ENCODE data around the gene KCNJ14. TPM values are rescaled to one million over a fixed set of nuclear protein-coding genes. Genes with fewer than 3 reads are reported as not detected.

Gene KCNJ14
- polyA plus RNA-seq, 1 of the 3 experiments (the other 2 are of a cell fraction), result 1.2 TPM

GRCh38 chr19:48417421-48417820 lies 38.0 kb upstream of the KCNJ14 start:
- Histone ChIP-seq H3K4me3 (ENCODE audit: low read depth in 2 of 2, low read length in 1 of 2) (no peak overlapping the region), H4K20me1 (ENCODE audit: insufficient read depth) (no peaks in the 10 kb centered on the region), H3K9me2 (no peaks in the 10 kb centered on the region), H3K36me3 (replicated peaks in 1 of 2; ENCODE audit: control insufficient read depth in 1 of 2, insufficient read depth in 2 of 2, low read length in 1 of 2) (no peaks in the 10 kb centered on the region), H3F3A (replicated peaks; ENCODE audit: insufficient read depth) (no peaks in the 10 kb centered on the region), H3K4me1 (ENCODE audit: control insufficient read depth in 1 of 2, insufficient read depth in 2 of 2, low read depth in 1 of 2, low read length in 1 of 2) (no peaks in the 10 kb centered on the region; a peak in 1 of 4 replicates), H3K4me2 (no peak overlapping the region), H2AFZ (ENCODE audit: low read depth) (no peak overlapping the region), H3K9me3 (no peaks in the 10 kb centered on the region), H3K27me3 (ENCODE audit: insufficient read depth) (no peaks in the 10 kb centered on the region), H3K79me2 (ENCODE audit: insufficient read depth) (no peaks in the 10 kb centered on the region), H3K27ac (ENCODE audit: low read depth in 2 of 2, low read length in 1 of 2) (no peak overlapping the region), H3K9ac (no peak overlapping the region)
- TF ChIP-seq GATA2 (CRISPR knock-in tag; IDR thresholded peaks at IDR 0.05) (no peak), MXI1 (IDR thresholded peaks at IDR 0.05; ENCODE audit: low read depth, low read length) (no peak), EZH2phosphoT487 (IDR thresholded peaks at IDR 0.05; ENCODE audit: borderline replicate concordance, low read depth) (no peak), FOXM1 (IDR thresholded peaks at IDR 0.05; ENCODE audit: low read depth) (no peak), SIN3A (IDR thresholded peaks at IDR 0.05; ENCODE audit: borderline replicate concordance, low read depth, low read length) (no peak), RAD21 (IDR thresholded peaks at IDR 0.05; ENCODE audit: low read length) (no peak), MEF2A (IDR thresholded peaks at IDR 0.05; ENCODE audit: borderline replicate concordance, low read depth) (no peak), PBX3 (IDR thresholded peaks at IDR 0.05) (no peak)
- no peak for DNase-seq
- ChIA-PET CTCF (interaction anchor here (0.9 kb wide), 1 partner anchor 36 kb away, joined by 3 read pairs; no protein-coding TSS in a partner anchor), POLR2A (no interaction called here)
- WGBS (ENCODE audit: low lambda C conversion rate), result 92% methylated on average over 7 of the region's 7 CpGs

- no peaks in the 10 kb centered on the region for H3K9me2 ChIP-seq
- H3K4me1 ChIP-seq (ENCODE audit: control insufficient read depth in 1 of 2, insufficient read depth in 2 of 2, low read depth in 1 of 2, low read length in 1 of 2), result no peaks in the 10 kb centered on the region; a peak in 1 of 4 replicates
- H3K79me2 ChIP-seq (ENCODE audit: insufficient read depth), result no peaks in the 10 kb centered on the region
- TF ChIP-seq MAX (IDR thresholded peaks at IDR 0.05; ENCODE audit: low read depth), result no peak
- no peaks in the 10 kb centered on the region for H4K20me1 ChIP-seq (ENCODE audit: insufficient read depth)
- H3K4me2 ChIP-seq, result no peak overlapping the region
- peaks cover 8% of the 10 kb centered on the region for H3F3A ChIP-seq (replicated peaks; ENCODE audit: insufficient read depth)
- no peak for DNase-seq
- no peak overlapping the region for H3K27ac ChIP-seq (ENCODE audit: low read depth in 2 of 2, low read length in 1 of 2)
- no peaks in the 10 kb centered on the region for H3K36me3 ChIP-seq (replicated peaks in 1 of 2; ENCODE audit: control insufficient read depth in 1 of 2, insufficient read depth in 2 of 2, low read length in 1 of 2)
- POLR2A ChIA-PET, result interaction anchor here (0.6 to 0.9 kb wide), 2 partner anchors 58 to 1571 kb away, joined by 3 to 4 read pairs; no protein-coding TSS in a partner anchor
- no peak overlapping the region for H3K9ac ChIP-seq
- H2AFZ ChIP-seq (ENCODE audit: low read depth), result no peak overlapping the region
- no peaks in the 10 kb centered on the region for H3K9me3 ChIP-seq
- 93% methylated on average over 4 of the region's 6 CpGs for WGBS (ENCODE audit: low lambda C conversion rate)
- H3K27me3 ChIP-seq (ENCODE audit: insufficient read depth), result no peaks in the 10 kb centered on the region
- CTCF ChIA-PET, result interaction anchor here (1.6 kb wide), 1 partner anchor 72 kb away, joined by 4 read pairs; no protein-coding TSS in a partner anchor
- H3K4me3 ChIP-seq (ENCODE audit: low read depth in 2 of 2, low read length in 1 of 2), result no peak overlapping the region
Observed at GRCh38 chr19:48418317-48419064, 36.9 kb upstream of the KCNJ14 start.

All from SK-N-SH (cell line).